ENCODE data around the gene KIF7.

DNA sequence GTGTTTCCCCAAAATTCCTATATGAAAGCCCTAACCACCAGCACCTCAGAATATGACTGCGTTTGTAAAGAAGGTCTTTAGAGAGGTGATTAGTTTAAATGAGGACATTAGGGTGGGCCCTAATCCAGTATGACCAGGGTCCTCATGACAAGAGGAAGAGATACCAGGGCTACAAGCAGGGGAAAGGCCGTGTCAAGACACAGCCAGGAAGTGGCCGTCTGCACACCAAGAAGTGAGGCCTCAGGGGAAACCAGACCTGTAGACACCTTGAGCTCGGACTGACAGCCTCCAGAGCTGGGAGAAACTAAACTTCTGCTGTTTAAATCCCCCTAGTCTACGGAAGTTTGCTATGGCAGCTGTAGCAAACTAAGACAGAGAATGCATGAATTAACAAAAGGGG is 14.2 kb downstream of the KIF7 start:
- TF ChIP-seq, protein P1, sequence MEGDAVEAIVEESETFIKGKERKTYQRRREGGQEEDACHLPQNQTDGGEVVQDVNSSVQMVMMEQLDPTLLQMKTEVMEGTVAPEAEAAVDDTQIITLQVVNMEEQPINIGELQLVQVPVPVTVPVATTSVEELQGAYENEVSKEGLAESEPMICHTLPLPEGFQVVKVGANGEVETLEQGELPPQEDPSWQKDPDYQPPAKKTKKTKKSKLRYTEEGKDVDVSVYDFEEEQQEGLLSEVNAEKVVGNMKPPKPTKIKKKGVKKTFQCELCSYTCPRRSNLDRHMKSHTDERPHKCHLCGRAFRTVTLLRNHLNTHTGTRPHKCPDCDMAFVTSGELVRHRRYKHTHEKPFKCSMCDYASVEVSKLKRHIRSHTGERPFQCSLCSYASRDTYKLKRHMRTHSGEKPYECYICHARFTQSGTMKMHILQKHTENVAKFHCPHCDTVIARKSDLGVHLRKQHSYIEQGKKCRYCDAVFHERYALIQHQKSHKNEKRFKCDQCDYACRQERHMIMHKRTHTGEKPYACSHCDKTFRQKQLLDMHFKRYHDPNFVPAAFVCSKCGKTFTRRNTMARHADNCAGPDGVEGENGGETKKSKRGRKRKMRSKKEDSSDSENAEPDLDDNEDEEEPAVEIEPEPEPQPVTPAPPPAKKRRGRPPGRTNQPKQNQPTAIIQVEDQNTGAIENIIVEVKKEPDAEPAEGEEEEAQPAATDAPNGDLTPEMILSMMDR (IDR thresholded peaks at IDR 0.05) = no peak
- TF ChIP-seq POLR2A (IDR thresholded peaks at IDR 0.05; ENCODE audit: low read depth) = no peak

All from esophagus muscularis mucosa (tissue), 3 donors.